Stimulated activated CD8-positive, alpha-beta memory T cell treated with anti-CD3 and anti-CD28 coated beads, Interleukin-7, amount 100 ng/mL, for 1 hour (primary cell): Measurements from ENCODE around the gene MET.
"Not testable (repeated sequence)": the region's sequence is repeated elsewhere in the genome, so short reads cannot be mapped to it uniquely, and the experiment has no call there.

Experiments
- DNase-seq, 2 donors: peaks; one replicate each; pipeline ENCODE4 v3.0.0-alpha.2; 2020; ENCODE audit warnings: low read depth in 2 of 2

Gene MET

DNA sequence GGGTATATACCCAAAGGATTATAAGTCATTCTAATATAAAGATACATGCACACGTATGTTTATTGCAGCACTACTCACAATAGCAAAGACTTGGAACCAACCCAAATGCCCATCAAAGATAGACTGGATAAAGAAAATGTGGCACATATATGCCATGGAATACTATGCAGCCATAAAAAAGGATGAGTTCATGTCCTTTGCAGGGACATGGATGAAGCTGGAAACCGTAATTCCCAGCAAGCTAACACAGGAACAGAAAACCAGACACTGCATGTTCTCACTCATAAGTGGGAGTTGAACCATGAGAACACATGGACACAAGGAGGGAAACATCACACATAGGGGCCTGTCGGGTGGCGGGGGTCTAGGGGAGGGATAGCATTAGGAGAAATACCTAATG lies 79.1 kb downstream of the MET start:
- DNase-seq = not testable (repeated sequence)

DNA sequence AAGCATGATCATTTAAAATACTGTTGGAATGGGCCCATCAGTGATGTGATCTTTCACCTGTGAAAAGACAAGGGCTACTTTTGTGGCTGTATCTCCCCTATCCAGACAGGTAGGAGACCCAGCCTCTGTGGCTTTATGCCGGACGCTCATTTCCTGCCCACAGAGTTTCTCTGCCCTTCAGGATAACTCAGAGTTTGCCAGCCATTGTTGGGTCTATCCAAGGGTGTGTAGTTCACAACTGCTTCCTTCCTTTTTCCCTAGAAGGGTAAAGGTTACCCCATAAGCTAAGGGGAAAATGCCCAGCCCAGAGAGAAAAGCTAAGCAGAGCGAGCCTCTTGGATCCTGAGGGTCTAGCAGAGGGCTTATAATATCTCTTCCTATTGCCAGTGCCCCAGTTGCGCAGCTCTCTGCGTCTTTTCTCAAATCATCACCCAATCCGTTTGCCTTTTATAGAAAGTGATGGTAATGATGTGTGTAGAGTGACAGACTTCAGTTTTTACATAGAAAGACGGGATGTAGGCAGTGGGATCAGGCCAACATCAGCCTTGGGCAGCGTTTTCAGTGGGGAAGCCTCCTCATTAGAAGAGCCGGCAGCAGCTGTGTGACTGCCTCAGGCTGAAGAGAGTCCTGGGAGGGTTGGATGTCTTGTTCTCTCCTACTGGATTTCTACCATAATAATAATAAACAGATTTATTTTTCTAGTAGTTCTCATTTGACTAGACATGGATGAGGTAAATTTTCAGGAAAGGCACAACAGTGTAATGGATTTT lies 80.5 kb downstream of the MET start:
- no peak for DNase-seq

DNA sequence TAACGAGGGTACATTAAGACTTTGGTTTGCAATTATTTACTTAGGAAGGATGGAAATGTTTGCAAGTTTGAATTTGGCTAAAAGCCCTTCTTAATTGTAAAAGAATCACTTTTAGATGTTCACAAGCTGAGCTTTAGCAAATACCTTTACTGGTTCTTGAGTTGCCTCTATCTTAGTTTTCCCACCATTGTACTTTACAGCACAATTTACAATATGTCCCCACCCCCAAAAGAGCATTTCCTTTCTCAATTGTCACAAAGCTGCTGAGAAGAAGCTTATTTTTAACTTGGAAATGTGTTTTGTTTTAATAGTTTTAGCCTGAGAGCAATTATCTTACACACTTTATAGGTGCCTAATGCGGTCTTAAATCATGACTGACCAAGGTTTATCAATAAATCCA lies 81.1 kb downstream of the MET start:
- DNase-seq = no peak

DNA sequence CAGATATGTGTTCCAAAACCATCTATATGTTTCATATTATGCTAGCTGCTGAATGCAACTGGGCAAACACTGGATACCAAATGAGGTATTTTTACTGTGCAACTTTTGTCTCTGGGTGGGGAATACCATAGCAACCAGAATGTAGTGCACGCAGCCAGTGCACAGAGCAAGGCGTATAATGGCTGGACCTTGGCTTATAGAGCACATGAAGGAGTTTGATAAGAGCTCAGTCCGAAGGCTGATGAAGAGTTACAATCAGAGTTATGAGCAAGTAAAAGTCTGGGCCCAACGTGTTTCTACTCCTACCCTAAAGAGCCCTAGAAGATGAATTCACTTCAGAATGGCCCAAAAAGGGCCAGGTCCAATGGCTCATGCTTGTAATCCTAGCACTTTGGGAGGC lies 82.2 kb downstream of the MET start:
- DNase-seq = no peak

DNA sequence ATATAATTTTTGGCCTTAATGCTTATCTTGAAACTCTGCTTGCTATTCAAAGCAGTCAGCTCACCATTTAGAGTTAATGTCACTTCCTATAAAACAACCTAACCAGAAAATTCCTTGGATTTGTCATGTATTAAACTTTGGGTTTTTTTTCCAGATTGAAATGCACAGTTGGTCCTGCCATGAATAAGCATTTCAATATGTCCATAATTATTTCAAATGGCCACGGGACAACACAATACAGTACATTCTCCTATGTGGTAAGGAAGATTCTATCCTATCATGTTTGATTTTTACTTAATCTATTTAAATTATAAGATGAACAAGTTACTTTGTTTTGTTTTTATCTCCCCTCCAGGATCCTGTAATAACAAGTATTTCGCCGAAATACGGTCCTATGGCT lies 85.3 kb downstream of the MET start:
- no peak for DNase-seq

DNA sequence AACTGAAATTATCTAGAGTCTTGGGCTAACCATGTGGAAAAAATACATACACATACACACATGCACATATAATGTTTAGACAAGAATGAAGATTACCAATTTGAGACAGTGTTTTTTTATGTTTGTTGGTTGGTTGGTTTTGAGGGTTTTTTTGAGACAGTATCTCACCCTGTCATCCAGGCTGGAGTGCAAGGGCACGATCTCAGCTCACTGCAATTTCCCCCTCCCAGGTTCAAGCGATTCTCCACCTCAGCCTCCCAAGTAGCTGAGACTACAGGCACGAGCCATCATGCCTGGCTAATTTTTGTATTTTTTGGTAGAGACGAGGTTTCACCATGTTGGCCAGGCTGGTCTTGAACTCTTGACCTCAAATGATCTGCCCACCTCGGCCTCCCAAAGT lies 87.6 kb downstream of the MET start:
- DNase-seq = not testable (repeated sequence)

DNA sequence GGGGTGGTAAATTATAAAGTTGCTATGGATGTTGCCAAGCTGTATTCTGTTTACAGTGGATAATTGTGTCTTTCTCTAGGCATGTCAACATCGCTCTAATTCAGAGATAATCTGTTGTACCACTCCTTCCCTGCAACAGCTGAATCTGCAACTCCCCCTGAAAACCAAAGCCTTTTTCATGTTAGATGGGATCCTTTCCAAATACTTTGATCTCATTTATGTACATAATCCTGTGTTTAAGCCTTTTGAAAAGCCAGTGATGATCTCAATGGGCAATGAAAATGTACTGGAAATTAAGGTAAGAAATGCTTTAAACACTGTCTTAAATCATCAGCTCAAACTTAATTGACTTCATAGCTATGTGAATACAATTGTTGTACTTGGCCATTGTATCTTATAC lies 91.0 kb downstream of the MET start:
- no peak for DNase-seq

DNA sequence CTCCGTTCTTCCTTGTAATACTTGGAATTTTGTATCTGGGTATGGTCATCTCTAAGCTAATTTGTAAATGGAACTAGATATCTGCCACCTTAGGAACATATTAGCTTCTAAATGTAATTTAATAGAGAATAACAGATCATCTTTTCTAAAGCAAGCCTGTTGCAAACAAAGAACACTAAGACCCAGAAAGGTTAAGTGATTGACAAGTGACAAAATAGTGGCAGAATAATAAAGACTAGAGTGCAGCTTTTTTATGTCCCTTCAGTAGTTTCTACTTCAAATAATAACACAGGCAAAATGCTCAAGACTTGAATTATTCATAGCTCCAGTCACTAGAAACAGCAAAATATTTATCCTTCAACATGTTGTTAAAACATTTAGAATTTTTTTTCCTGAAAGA lies 91.7 kb downstream of the MET start:
- DNase-seq = no peak

DNA sequence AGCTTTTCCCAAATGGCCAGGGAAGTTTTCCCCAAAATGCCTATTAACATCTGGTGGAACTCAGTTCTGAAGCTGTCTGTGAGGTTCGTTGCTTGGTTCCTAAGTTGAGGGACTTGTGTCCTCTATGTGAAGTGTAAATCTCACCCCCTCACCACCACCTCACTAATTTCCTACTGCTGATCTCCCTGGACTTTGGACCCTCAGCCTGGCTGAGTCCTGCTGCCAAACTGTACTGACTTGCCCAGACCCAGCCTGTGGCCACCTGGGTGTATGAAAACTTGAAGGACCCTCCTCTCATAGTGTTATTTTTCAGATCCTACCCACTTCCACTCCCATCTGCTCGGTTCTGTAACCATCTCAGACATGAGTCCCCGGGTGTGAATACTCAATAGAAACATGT lies 94.9 kb downstream of the MET start:
- DNase-seq = no peak

DNA sequence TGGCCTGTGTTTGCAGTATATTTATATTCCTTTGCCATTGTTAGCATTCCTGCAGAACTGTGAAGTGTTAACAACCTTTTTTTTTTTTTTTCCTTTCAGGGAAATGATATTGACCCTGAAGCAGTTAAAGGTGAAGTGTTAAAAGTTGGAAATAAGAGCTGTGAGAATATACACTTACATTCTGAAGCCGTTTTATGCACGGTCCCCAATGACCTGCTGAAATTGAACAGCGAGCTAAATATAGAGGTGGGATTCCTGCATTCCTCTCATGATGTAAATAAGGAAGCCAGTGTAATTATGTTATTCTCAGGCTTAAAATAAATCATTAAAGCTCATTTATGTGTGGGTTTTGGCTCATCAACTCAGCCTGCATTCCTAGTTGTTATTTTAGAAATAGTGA lies 97.5 kb downstream of the MET start:
- DNase-seq = no peak

DNA sequence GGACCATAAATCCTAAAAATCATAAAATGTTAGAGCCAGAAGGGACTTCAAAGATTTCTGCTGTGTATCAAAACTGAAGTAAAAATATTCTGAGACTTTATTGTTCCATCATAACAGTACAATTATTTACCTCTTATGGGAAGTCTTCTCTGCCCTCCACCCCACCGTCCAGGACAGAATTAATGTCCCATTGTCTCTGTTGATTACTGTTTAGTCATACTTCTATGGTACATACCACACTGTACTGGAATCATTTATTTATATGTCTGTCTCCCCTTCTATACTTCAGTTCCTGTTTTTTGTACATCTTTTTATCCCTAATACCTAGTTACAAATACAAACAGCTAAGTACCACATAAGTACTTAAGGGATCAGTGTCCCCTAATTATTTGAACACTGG lies 98.9 kb downstream of the MET start:
- DNase-seq = no peak

DNA sequence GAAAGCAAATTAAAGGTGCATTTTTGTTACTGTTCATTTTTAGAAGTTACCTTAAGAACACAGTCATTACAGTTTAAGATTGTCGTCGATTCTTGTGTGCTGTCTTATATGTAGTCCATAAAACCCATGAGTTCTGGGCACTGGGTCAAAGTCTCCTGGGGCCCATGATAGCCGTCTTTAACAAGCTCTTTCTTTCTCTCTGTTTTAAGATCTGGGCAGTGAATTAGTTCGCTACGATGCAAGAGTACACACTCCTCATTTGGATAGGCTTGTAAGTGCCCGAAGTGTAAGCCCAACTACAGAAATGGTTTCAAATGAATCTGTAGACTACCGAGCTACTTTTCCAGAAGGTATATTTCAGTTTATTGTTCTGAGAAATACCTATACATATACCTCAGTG lies 99.6 kb downstream of the MET start:
- DNase-seq = no peak

DNA sequence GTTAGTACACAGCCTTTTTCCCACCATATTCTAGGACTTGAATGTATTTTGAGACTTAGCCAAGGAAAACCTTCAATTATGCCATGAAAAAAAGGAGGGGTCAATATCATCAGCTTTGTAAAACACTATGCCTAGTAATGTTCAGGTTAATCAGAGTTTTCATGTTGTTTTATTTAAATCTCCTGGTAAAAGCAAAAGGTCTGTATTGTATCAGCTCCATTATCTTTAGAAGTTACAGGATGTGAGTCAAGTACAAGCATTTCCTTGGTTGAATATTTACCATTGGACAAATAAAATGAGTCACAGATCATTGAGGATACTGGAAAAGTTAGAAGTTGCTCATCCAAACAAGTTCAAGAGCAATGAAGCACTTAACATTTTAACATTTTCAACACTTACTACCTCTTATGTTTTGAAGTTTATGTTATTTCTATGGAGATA lies 100.4 kb downstream of the MET start:
- DNase-seq = no peak

DNA sequence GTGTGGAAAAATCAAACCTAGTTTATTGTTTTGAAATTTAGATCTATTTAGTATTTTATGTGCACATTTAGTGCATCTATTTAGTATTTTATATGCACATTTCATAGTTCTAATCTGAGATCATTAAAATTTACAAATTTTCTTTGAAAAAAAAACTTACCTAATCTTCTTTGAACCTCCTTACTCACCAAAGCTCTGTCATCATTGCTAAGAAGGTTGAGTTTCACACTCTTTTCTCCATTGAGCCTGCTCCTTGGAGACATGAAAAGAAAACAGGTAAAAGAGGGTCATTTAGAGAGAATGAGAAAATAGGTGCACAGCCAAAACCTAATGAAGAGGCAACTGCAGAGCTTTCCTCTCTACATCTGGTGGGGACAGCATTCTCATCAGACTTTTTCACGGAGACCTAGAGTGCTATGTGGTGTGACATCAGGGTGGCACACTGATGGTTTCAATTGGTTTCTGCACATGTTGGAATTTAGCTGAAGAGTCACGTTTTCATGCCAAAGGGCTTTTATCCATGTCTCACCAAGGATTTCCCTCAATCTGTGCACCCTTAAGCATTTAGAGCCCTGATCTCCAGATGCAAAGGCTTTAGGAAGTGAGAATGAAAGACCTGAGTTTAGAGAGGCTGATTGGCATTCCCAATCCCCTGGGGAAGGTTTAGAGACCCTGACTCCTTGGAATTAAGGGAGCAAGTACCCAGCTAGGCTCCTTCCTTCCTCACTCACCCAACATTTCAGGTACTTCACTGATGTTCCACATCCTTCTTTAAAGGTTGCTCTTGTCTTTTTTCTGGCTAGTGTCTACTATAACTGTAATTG lies 101.1 kb downstream of the MET start:
- DNase-seq = no peak

DNA sequence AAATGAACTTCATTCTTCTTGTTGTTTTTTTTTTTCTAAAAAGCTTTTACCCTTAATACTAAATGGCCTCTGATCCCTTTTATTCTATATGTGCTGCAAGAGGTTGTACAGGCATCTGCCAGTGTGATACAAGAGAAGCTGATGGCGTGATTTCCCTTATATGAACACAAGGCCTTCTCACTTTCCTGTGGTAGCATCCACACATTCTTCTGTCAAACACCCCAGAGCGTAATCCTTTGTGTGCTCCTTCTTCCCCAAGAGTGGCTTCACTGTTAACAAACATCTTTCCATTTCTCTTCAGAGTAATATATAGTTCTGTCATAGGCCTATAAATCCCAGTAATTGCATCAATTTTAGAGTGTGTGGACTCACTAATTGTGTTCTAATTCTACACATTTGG lies 104.0 kb downstream of the MET start:
- no peak for DNase-seq

DNA sequence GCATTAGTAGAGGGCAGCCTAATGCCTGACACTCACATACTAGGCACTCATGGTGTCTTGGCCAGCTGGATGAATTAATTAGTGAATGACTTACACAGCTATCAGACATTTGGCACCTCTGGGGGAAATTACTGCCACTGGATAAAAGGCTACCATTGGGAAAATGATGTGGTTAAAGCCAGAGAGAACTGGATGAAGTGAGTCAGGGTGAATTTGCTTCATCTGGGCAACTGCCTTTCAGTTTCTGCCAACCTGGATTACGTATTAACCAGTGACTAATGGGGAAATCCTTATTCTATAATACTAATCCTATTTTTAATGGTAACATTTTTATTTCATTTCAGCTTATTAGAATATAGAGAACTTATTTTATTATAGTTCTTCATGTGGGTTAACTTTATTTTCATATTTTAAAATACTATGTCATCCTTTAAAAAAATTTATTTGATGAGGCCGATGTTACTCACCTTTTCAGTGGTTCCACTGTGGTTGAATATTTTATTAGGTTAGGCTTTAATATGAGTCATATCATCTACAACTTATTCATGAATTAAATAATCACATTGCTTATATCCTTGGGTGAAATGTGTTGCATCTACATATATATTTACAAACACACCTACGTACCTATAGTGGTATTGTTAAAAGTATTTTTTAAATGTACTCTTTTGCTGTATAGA lies 104.8 kb downstream of the MET start:
- DNase-seq = no peak

DNA sequence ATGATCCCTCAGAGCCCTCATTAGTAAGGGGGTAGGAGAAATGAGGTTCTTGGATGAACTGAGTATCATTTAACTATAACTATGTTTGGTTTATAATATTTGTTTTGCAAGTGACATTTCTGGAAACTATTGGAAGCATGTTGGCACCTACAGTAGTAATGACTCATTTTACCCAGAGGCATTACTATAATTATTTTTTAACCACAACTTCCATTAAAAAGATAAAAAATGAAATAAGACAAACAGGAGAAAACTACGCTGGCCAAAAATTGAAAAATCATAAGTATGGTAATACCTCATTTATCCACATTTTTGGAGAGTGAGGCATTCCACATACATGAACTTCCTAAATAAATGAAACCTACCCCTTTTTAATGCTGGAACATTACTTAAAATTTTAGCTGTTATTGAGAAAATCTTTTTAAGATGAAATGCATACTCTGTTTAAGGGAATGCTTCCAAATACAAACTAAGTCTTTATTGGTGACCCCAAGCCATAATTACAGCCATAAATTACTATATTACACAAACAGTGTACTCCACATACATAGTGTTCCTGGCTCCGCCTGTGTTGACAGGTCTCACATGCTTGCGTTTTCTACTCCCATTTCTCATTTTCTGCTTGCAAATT lies 105.8 kb downstream of the MET start:
- DNase-seq = no peak

DNA sequence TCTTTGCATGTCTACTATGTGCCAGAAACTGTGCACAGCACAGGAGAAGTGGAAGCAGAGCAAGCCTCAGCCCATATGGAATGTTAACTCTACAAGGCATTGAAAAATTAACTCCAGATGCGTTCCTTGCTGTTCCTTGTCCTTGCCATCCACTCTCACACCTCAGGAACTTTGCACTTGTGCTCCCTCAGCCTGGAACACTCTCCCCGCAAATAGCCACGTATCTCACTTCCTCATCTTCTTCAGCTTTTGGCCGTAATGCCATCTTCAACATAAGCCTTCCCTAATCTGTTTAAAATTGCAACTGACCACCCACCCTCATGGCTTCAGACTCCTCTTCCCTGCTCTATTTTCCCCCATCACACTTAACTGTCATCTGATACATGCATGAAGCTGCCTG lies 107.2 kb downstream of the MET start:
- no peak for DNase-seq

DNA sequence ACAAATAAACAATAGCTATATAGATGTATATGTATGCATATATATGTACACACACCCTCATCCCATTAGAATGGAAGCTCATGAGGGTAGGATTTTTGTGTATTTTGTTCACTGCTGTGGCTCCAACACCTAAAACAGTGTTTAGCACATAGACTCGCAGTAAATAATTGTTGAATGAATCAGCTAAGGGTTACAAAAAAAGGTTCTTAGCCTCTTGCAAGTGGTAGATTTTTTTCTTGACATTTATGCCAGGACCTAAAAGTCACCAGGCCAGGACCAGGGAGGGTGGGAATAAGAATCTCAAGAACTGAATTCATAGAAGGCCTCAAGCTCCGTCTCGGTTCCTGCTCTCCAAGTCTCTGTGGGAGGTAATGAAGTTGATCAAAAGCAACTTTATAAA lies 107.9 kb downstream of the MET start:
- no peak for DNase-seq

DNA sequence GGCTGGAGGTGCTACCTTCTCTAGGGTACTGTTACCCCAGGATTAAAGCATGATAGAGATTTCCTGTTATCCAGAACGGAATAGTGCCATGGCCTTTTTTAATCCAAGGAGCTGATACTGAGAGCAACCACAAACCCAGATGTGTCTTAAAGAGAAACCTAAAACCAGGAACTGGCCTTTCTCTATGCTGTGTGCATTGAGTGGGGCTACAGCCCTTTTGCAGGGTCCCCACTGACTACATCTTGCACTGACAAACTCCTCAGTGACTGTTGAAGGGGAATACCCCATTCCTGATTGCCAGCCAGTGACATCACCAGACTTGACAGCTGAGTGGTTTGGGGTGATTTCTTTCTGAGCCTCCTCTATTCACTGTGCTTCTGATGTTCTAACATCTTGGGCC lies 108.5 kb downstream of the MET start:
- no peak for DNase-seq

DNA sequence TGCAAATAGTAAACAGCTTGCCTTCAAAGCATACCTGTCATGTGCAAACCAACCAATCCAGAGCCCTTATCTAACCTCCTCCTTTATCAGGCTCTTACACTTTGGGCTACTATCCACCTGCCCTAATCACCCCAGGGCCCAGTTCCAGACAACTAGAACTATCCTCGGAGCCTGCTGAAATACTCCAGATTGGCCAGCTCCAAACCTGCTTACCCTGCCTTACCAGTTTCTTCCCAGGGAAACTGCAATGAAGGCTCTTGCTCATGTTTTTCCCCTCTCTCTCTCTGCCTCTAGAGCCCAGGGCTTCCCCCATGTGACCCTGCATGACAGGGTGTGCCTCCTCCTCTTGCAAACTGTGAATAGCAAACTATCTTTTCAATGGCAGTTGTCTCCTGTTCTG lies 109.0 kb downstream of the MET start:
- no peak for DNase-seq

DNA sequence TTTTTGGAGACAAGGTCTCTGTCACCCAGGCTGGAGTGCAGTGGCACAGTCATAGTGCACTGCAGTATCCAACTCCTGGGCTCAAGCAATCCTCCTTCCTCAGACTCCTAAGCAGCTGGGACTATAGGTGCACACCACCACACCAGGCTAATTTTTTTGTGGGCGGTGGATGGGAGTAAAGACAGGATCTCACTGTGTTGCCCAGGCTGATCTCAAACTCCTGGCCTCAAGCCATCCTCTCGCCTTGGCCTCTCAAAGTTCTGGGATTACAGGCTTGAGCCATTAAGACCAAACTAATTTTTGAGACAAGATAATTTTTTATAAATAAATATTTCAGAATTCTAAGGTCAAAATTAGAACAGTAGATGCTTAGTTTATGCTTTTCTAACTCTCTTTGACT lies 109.6 kb downstream of the MET start:
- DNase-seq = no peak
